Gastrocnemius medialis (tissue), 4 donors: ENCODE data around the gene SDK2. TPM values are rescaled to one million over a fixed set of nuclear protein-coding genes. Genes with fewer than 3 reads are reported as not detected.

ENCODE experiments used
- ATAC-seq, 2 donors: fragments of 150-250 bp; one replicate each; pipeline ENCODE4 v1.9.1; 2016
- DNase-seq, 2 donors: peaks; one replicate each; pipeline ENCODE4 v3.0.0-alpha.2; 2019
- H3K27ac ChIP-seq, 4 donors: fragments of 200-600 bp; sonication (generic); 1 replicate in 1 of 4; 2 replicates in 3 of 4; pipeline ENCODE4 v1.5.1; 2016 to 2018; ENCODE audit warnings: mild to moderate bottlenecking in 2 of 4, moderate library complexity in 1 of 4
- H3K27me3 ChIP-seq, 3 donors: fragments of 200-600 bp; sonication (generic) in 2 of 3; 1 replicate in 1 of 3; 2 replicates in 2 of 3; pipeline versions ENCODE4 v1.5.1 to v1.6.0; 2016 to 2019; ENCODE audit warnings: mild to moderate bottlenecking in 1 of 3, moderate library complexity in 1 of 3
- H3K36me3 ChIP-seq, 2 donors: fragments of 200-600 bp; sonication (generic) in 1 of 2; one replicate each; pipeline ENCODE4 v1.5.1; 2017 to 2018
- H3K4me1 ChIP-seq, 2 donors: fragments of 200-600 bp; sonication (generic) in 1 of 2; one replicate each; pipeline ENCODE4 v1.5.1; 2016 to 2017; ENCODE audit warnings: mild to moderate bottlenecking in 2 of 2
- H3K4me3 ChIP-seq, 4 donors: fragments of 200-600 bp; sonication (generic) in 3 of 4; 1 replicate in 1 of 4; 2 replicates in 3 of 4; pipeline ENCODE4 v1.5.1; 2016 to 2019; ENCODE audit warnings: mild to moderate bottlenecking in 2 of 4
- H3K9me3 ChIP-seq, 3 donors: fragments of 200-600 bp; sonication (generic) in 2 of 3; 1 replicate in 1 of 3; 2 replicates in 2 of 3; pipeline ENCODE4 v1.5.1; 2016 to 2019
- POLR2A ChIP-seq, 2 donors: fragments of 450-650 bp; IDR thresholded peaks; one replicate each; pipeline ENCODE4 v1.6.1; 2017; ENCODE audit warnings: antibody characterized with exemption in 2 of 2, mild to moderate bottlenecking in 2 of 2, moderate library complexity in 2 of 2
- in situ Hi-C, 4 donors: fragments of 200-750 bp; cut with MboI; loops; one replicate each; pipeline versions ENCODE4 v1.15.0 to v1.8.0; 2017; ENCODE audit warnings: low sequenced_read_pairs in 4 of 4
- intact Hi-C: fragments of 100-400 bp; cut with DNase I; formaldehyde crosslinking; loops from one replicate; pipeline ENCODE4 v1.15.1; 2023; ENCODE audit warnings: low total_unique reads
- total RNA-seq, 4 donors: library from RNA; depleted of rRNA; stranded (reverse); fragments of >200 nt; gene quantifications; one replicate each; pipeline versions ENCODE4 v1.1.0 to v1.2.3, GENCODE V29; 2016
- TF ChIP-seq, protein P1 (sequence below), 5 experiments: fragments of 450-650 bp in 3 of 5; fragments of 200-600 bp in 2 of 5; sonication (generic) in 2 of 5; IDR thresholded peaks in 4 of 5; conservative IDR thresholded peaks in 1 of 5; 1 replicate in 4 of 5; 2 replicates in 1 of 5; pipeline ENCODE4 v1.5.1; 2016 to 2019; ENCODE audit warnings: antibody characterized with exemption in 5 of 5, mild to moderate bottlenecking in 3 of 5, moderate library complexity in 3 of 5

SDK2 gene
- total RNA-seq, 4 donors from 2014 or later = 0.02 to 0.31 (median 0.13) TPM

DNA sequence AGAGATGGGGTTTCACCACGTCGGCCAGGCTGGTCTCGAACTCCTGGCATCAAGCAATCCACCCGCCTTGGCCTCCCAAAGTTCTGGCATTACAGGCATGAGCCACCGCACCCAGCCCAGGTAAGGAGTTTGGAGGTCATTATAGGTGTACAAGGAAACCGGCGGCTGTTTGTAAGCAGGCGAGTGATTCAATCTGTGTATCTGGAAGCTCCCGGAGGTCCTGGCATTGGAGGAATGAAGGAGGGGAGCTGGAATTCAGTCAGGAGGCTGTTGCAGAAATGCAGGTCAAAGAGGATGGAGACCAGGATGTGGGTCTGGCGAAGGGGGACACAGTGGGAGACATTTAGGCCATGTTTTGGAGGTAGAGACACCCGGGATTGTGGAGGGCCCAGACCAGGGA, 351.2 kb downstream of the SDK2 start:
- H3K27ac ChIP-seq = peak overlapping the region; percentile 82 to 92 (median 86)
- H3K27me3 ChIP-seq = no peaks in the 10 kb centered on the region
- in situ Hi-C loops = no loop called here
- H3K9me3 ChIP-seq = no peaks in the 10 kb centered on the region
- H3K36me3 ChIP-seq = no peaks in the 10 kb centered on the region
- DNase-seq (no peak), ATAC-seq (peak in 1 of 2 donors; percentile 2)
- H3K4me3 ChIP-seq = no peak overlapping the region
- peaks cover 66 to 70% of the 10 kb centered on the region in 2 donors for H3K4me1 ChIP-seq
- TF ChIP-seq, protein P1, sequence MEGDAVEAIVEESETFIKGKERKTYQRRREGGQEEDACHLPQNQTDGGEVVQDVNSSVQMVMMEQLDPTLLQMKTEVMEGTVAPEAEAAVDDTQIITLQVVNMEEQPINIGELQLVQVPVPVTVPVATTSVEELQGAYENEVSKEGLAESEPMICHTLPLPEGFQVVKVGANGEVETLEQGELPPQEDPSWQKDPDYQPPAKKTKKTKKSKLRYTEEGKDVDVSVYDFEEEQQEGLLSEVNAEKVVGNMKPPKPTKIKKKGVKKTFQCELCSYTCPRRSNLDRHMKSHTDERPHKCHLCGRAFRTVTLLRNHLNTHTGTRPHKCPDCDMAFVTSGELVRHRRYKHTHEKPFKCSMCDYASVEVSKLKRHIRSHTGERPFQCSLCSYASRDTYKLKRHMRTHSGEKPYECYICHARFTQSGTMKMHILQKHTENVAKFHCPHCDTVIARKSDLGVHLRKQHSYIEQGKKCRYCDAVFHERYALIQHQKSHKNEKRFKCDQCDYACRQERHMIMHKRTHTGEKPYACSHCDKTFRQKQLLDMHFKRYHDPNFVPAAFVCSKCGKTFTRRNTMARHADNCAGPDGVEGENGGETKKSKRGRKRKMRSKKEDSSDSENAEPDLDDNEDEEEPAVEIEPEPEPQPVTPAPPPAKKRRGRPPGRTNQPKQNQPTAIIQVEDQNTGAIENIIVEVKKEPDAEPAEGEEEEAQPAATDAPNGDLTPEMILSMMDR (IDR thresholded peaks at IDR 0.05 in 4 of 5, conservative IDR thresholded peaks at IDR 0.05 in 1 of 5) = no peak
- TF ChIP-seq POLR2A (IDR thresholded peaks at IDR 0.05) = no peak
- intact Hi-C loops = loop anchor here (2.0 kb wide), 1 partner anchor 18 kb away; no protein-coding TSS in a partner anchor

GRCh38 chr17:73292031-73292531, 352.2 kb downstream of the SDK2 start:
- TF ChIP-seq, protein P1 (IDR thresholded peaks at IDR 0.05 in 4 of 5, conservative IDR thresholded peaks at IDR 0.05 in 1 of 5) = no peak
- TF ChIP-seq POLR2A (IDR thresholded peaks at IDR 0.05) = no peak
- peak overlapping the region; percentile 6 to 37 (median 27) for H3K4me3 ChIP-seq
- intact Hi-C loops (loop anchor here (2.0 kb wide), 1 partner anchor 19 kb away; no protein-coding TSS in a partner anchor), in situ Hi-C loops (no loop called here)
- no peaks in the 10 kb centered on the region for H3K36me3 ChIP-seq
- peaks cover 70 to 73% of the 10 kb centered on the region in 2 donors for H3K4me1 ChIP-seq
- no peaks in the 10 kb centered on the region for H3K9me3 ChIP-seq
- peak; percentile 66 to 80 for DNase-seq
- H3K27me3 ChIP-seq = no peaks in the 10 kb centered on the region
- peak overlapping the region; percentile 82 to 92 (median 86) for H3K27ac ChIP-seq
- peak; percentile 43 to 46 for ATAC-seq

DNA sequence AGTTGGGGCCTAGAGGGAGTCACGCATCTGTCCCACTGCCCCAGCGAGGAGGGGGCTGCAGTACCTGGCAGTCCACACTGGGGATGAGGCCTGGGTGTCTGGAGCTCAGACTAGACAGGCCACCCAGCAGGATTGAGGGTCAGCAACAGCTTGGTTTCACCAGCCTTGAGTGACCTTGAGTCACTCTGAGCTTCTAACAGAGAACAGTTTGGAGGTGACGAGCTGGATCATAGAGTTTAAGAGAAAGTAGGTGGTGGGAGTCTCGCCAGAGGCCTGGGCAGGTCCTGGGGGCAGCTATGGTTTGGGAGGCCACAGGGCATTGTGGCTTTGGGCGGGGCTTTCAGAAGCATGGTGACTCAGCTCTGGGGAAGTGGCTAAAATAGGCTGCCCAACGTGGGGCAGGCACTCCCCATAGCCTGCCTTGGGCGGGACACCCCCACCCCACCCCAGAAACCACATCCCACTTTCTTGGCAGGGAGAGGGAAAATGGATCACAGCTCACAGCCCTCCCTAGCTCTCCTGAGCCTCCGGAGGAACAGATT, 352.9 kb downstream of the SDK2 start:
- peaks cover 0 to under 1% of the 10 kb centered on the region in 2 donors for H3K36me3 ChIP-seq
- ATAC-seq (peak; percentile 54 to 55), DNase-seq (peak; percentile 60 to 73)
- no peaks in the 10 kb centered on the region for H3K9me3 ChIP-seq
- no peaks in the 10 kb centered on the region for H3K27me3 ChIP-seq
- peaks cover 77 to 81% of the 10 kb centered on the region in 2 donors for H3K4me1 ChIP-seq
- intact Hi-C loops (no loop called here), in situ Hi-C loops (no loop called here)
- peak overlapping the region; percentile 6 to 37 (median 27) for H3K4me3 ChIP-seq
- TF ChIP-seq, protein P1 (IDR thresholded peaks at IDR 0.05 in 4 of 5, conservative IDR thresholded peaks at IDR 0.05 in 1 of 5) = no peak
- TF ChIP-seq POLR2A (IDR thresholded peaks at IDR 0.05) = no peak
- peak overlapping the region; percentile 82 to 92 (median 86) for H3K27ac ChIP-seq

GRCh38 chr17:73290399-73291259, 353.6 kb downstream of the SDK2 start:
- H3K27ac ChIP-seq = peak overlapping the region; percentile 82 to 92 (median 86)
- ATAC-seq = no peak
- no peak overlapping the region for H3K4me3 ChIP-seq
- H3K36me3 ChIP-seq = peaks cover 0 to 7% of the 10 kb centered on the region in 2 donors
- in situ Hi-C loops = no loop called here
- intact Hi-C loops = no loop called here
- H3K9me3 ChIP-seq = no peaks in the 10 kb centered on the region
- peaks cover 84 to 85% of the 10 kb centered on the region in 2 donors for H3K4me1 ChIP-seq
- TF ChIP-seq, protein P1 (IDR thresholded peaks at IDR 0.05 in 4 of 5, conservative IDR thresholded peaks at IDR 0.05 in 1 of 5) = no peak
- TF ChIP-seq POLR2A (IDR thresholded peaks at IDR 0.05) = no peak
- no peak for DNase-seq
- H3K27me3 ChIP-seq = no peaks in the 10 kb centered on the region
